ENCODE results near the gene POPDC3. TPM values are rescaled to one million over a fixed set of nuclear protein-coding genes. Genes with fewer than 3 reads are reported as not detected.

POPDC3 gene
- polyA plus RNA-seq, 1 donor from 2014 or later: not detected

Other genes starting within 250 kb of the POPDC3 start
- gene LIN28B, start 222.9 kb downstream of the POPDC3 start, polyA plus RNA-seq: 17.4 and 19.1 TPM in 2 replicates
- gene PREP, start 223.1 kb upstream of the POPDC3 start, polyA plus RNA-seq: 24.5 and 28.9 TPM in 2 replicates